ENCODE measurements around the gene PTPN4.

DNA sequence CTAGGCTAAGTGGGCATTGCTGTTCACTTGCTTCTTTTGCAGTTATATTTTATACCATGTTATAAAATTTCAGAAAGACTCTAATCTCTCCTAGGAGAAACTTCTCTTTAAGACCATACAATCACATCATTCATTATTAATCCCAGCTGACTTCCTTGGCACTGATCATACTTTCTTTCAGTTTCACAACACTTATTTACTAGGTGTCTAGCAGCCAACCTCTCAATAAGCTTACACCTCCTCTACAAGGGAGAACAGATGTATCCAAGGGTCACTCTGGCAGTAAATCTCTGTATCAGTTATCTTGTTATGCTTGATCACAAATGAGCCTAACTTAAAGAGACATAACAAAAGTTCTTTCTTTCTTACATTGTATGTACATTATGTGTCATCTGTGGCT lies 183.3 kb downstream of the PTPN4 start:
- TF ChIP-seq, protein P1, sequence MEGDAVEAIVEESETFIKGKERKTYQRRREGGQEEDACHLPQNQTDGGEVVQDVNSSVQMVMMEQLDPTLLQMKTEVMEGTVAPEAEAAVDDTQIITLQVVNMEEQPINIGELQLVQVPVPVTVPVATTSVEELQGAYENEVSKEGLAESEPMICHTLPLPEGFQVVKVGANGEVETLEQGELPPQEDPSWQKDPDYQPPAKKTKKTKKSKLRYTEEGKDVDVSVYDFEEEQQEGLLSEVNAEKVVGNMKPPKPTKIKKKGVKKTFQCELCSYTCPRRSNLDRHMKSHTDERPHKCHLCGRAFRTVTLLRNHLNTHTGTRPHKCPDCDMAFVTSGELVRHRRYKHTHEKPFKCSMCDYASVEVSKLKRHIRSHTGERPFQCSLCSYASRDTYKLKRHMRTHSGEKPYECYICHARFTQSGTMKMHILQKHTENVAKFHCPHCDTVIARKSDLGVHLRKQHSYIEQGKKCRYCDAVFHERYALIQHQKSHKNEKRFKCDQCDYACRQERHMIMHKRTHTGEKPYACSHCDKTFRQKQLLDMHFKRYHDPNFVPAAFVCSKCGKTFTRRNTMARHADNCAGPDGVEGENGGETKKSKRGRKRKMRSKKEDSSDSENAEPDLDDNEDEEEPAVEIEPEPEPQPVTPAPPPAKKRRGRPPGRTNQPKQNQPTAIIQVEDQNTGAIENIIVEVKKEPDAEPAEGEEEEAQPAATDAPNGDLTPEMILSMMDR (IDR thresholded peaks at IDR 0.05) = no peak
- no peak for TF ChIP-seq POLR2A (IDR thresholded peaks at IDR 0.05)
- TF ChIP-seq POLR2AphosphoS5 (IDR thresholded peaks at IDR 0.05) = no peak
- no peak for TF ChIP-seq EP300 (IDR thresholded peaks at IDR 0.05)
